ENCODE measurements around the gene MYO18A. TPM values are rescaled to one million over a fixed set of nuclear protein-coding genes. Genes with fewer than 3 reads are reported as not detected.

The MYO18A gene
- polyA plus RNA-seq, 1 donor = 46.2 TPM

GRCh38 chr17:29059281-29059680 is 120.9 kb downstream of the MYO18A start:
- Histone ChIP-seq H3K27me3 (ENCODE audit: control insufficient read depth, insufficient read depth, low read length) (no peaks in the 10 kb centered on the region), H3K4me1 (ENCODE audit: control insufficient read depth, insufficient read depth, low read length) (peaks cover 4% of the 10 kb centered on the region), H3K36me3 (ENCODE audit: control insufficient read depth, insufficient read depth, low read length) (no peaks in the 10 kb centered on the region), H3K4me3 (ENCODE audit: low read length) (no peak overlapping the region), H3K9me3 (ENCODE audit: control insufficient read depth, low read depth, low read length) (no peaks in the 10 kb centered on the region), H3K27ac (ENCODE audit: low read length) (no peak overlapping the region)
- WGBS (ENCODE audit: insufficient coverage, low lambda C conversion rate) = 86% methylated on average over 1 of the region's 2 CpGs
- no peak for DNase-seq

DNA sequence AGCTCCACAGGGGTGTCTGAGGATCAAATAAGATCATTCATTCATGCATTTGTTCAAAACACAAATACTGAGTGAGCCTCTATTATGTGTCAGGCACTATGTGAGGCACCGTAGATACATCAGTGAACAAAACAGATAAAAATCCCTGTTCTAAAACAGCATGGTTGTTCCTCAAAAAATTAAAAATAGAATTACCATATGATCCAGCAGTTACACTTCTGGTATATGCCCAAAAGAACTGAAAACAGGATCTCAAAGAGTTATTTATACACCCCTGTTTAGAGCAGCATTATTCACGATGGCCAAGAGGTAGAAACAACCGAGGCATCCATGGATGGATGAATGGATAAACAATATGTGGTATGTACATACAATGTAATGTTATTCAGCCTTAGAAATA is 121.8 kb downstream of the MYO18A start:
- Histone ChIP-seq H3K27me3 (ENCODE audit: control insufficient read depth, insufficient read depth, low read length) (no peaks in the 10 kb centered on the region), H3K4me1 (ENCODE audit: control insufficient read depth, insufficient read depth, low read length) (peaks cover 4% of the 10 kb centered on the region), H3K36me3 (ENCODE audit: control insufficient read depth, insufficient read depth, low read length) (no peaks in the 10 kb centered on the region), H3K4me3 (ENCODE audit: low read length) (no peak overlapping the region), H3K27ac (ENCODE audit: low read length) (no peak overlapping the region), H3K9me3 (ENCODE audit: control insufficient read depth, low read depth, low read length) (no peaks in the 10 kb centered on the region)
- no peak for DNase-seq
- no CpG with 5 or more reads among the region's 3 CpGs for WGBS (ENCODE audit: insufficient coverage, low lambda C conversion rate)

DNA sequence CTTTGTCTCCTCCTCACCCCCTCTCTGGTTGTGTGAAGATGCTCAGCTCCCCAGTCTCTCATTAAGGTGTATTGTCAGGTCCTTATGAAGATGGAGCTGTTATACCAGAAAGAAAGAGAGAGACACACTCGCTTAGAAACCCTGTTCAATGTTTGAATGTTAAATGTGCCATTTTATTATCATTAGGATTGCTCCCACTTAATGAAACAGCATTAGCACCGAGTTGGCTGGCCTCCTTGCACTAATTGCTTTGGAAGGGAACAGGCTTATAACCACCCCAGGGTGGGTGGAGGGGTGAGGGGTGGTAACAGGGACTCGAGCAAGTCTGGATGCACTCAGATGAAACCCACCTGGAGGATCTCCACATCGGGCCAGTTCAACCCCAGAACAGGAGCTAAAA is 122.8 kb downstream of the MYO18A start:
- WGBS (ENCODE audit: insufficient coverage, low lambda C conversion rate) = no CpG with 5 or more reads among the region's 4 CpGs
- Histone ChIP-seq H3K4me1 (ENCODE audit: control insufficient read depth, insufficient read depth, low read length) (peaks cover 4% of the 10 kb centered on the region), H3K36me3 (ENCODE audit: control insufficient read depth, insufficient read depth, low read length) (no peaks in the 10 kb centered on the region), H3K4me3 (ENCODE audit: low read length) (no peak overlapping the region), H3K27ac (ENCODE audit: low read length) (no peak overlapping the region), H3K27me3 (ENCODE audit: control insufficient read depth, insufficient read depth, low read length) (no peaks in the 10 kb centered on the region), H3K9me3 (ENCODE audit: control insufficient read depth, low read depth, low read length) (no peaks in the 10 kb centered on the region)
- DNase-seq = no peak

GRCh38 chr17:29054835-29055234 is 125.4 kb downstream of the MYO18A start:
- no peaks in the 10 kb centered on the region for H3K9me3 ChIP-seq (ENCODE audit: control insufficient read depth, low read depth, low read length)
- no peaks in the 10 kb centered on the region for H3K4me1 ChIP-seq (ENCODE audit: control insufficient read depth, insufficient read depth, low read length)
- H3K36me3 ChIP-seq (ENCODE audit: control insufficient read depth, insufficient read depth, low read length) = no peaks in the 10 kb centered on the region
- H3K4me3 ChIP-seq (ENCODE audit: low read length) = no peak overlapping the region
- DNase-seq = no peak
- WGBS (ENCODE audit: insufficient coverage, low lambda C conversion rate) = no CpG with 5 or more reads among the region's 10 CpGs
- H3K27ac ChIP-seq (ENCODE audit: low read length) = no peak overlapping the region
- H3K27me3 ChIP-seq (ENCODE audit: control insufficient read depth, insufficient read depth, low read length) = no peaks in the 10 kb centered on the region

DNA sequence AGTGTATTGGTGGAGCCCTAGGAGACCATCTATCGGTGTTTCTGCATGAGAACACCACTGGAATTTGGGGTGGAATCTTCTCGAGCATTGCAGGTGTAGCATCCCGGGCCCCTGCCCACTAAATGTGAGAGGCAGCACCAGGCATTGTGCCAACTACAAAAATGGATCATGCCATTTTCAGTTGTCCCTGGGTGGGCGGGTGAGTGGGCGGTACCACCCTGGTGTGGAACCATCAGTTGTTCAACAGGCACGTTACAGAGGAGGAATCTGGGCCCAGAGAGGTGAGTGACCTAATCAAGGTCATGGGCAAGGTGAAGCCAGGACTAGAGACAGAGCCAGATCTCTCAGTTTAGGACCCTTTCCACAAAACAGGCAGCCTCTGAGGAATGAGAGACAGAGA is 128.5 kb downstream of the MYO18A start:
- Histone ChIP-seq H3K4me1 (ENCODE audit: control insufficient read depth, insufficient read depth, low read length) (peaks cover under 1% of the 10 kb centered on the region), H3K9me3 (ENCODE audit: control insufficient read depth, low read depth, low read length) (no peaks in the 10 kb centered on the region), H3K36me3 (ENCODE audit: control insufficient read depth, insufficient read depth, low read length) (no peaks in the 10 kb centered on the region), H3K27ac (ENCODE audit: low read length) (no peak overlapping the region), H3K4me3 (ENCODE audit: low read length) (no peak overlapping the region), H3K27me3 (ENCODE audit: control insufficient read depth, insufficient read depth, low read length) (peaks cover 3% of the 10 kb centered on the region)
- no peak for DNase-seq
- no CpG with 5 or more reads among the region's 6 CpGs for WGBS (ENCODE audit: insufficient coverage, low lambda C conversion rate)

GRCh38 chr17:29051194-29051593 is 129.0 kb downstream of the MYO18A start:
- peaks cover 3% of the 10 kb centered on the region for H3K27me3 ChIP-seq (ENCODE audit: control insufficient read depth, insufficient read depth, low read length)
- WGBS (ENCODE audit: insufficient coverage, low lambda C conversion rate) = no CpG with 5 or more reads among the region's 12 CpGs
- DNase-seq = no peak
- no peak overlapping the region for H3K4me3 ChIP-seq (ENCODE audit: low read length)
- H3K27ac ChIP-seq (ENCODE audit: low read length) = no peak overlapping the region
- H3K9me3 ChIP-seq (ENCODE audit: control insufficient read depth, low read depth, low read length) = no peaks in the 10 kb centered on the region
- peaks cover 6% of the 10 kb centered on the region for H3K4me1 ChIP-seq (ENCODE audit: control insufficient read depth, insufficient read depth, low read length)
- H3K36me3 ChIP-seq (ENCODE audit: control insufficient read depth, insufficient read depth, low read length) = no peaks in the 10 kb centered on the region

DNA sequence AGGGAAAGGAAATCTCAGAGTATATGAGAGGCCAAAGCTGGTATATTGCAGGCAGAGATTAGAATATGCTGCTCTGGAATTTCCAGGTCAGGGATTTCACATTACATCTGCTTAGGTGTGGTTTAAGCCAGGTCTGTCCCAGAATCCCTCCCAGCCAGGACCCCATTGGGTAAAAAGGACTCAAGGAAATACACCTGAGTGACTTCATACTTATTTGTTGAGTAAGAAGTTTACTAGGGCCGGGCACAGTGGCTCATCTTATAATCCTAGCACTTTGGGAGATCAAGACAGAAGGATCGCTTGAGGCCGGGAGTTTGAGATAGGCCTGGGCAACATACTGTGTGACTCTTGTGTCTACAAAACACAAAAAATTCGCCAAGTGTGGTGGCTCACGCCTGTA is 130.0 kb downstream of the MYO18A start:
- Histone ChIP-seq H3K36me3 (ENCODE audit: control insufficient read depth, insufficient read depth, low read length) (no peaks in the 10 kb centered on the region), H3K4me1 (ENCODE audit: control insufficient read depth, insufficient read depth, low read length) (peaks cover 13% of the 10 kb centered on the region), H3K4me3 (ENCODE audit: low read length) (no peak overlapping the region), H3K27me3 (ENCODE audit: control insufficient read depth, insufficient read depth, low read length) (peaks cover 3% of the 10 kb centered on the region), H3K9me3 (ENCODE audit: control insufficient read depth, low read depth, low read length) (no peaks in the 10 kb centered on the region), H3K27ac (ENCODE audit: low read length) (no peak overlapping the region)
- DNase-seq = no peak
- WGBS (ENCODE audit: insufficient coverage, low lambda C conversion rate) = no CpG with 5 or more reads among the region's 5 CpGs

GRCh38 chr17:29049541-29050145 is 130.6 kb downstream of the MYO18A start:
- no peak overlapping the region for H3K4me3 ChIP-seq (ENCODE audit: low read length)
- no peaks in the 10 kb centered on the region for H3K36me3 ChIP-seq (ENCODE audit: control insufficient read depth, insufficient read depth, low read length)
- no peaks in the 10 kb centered on the region for H3K9me3 ChIP-seq (ENCODE audit: control insufficient read depth, low read depth, low read length)
- no peak overlapping the region for H3K27ac ChIP-seq (ENCODE audit: low read length)
- peaks cover 3% of the 10 kb centered on the region for H3K27me3 ChIP-seq (ENCODE audit: control insufficient read depth, insufficient read depth, low read length)
- DNase-seq = no peak
- 96% methylated on average over 4 of the region's 11 CpGs for WGBS (ENCODE audit: insufficient coverage, low lambda C conversion rate)
- H3K4me1 ChIP-seq (ENCODE audit: control insufficient read depth, insufficient read depth, low read length) = peaks cover 18% of the 10 kb centered on the region

DNA sequence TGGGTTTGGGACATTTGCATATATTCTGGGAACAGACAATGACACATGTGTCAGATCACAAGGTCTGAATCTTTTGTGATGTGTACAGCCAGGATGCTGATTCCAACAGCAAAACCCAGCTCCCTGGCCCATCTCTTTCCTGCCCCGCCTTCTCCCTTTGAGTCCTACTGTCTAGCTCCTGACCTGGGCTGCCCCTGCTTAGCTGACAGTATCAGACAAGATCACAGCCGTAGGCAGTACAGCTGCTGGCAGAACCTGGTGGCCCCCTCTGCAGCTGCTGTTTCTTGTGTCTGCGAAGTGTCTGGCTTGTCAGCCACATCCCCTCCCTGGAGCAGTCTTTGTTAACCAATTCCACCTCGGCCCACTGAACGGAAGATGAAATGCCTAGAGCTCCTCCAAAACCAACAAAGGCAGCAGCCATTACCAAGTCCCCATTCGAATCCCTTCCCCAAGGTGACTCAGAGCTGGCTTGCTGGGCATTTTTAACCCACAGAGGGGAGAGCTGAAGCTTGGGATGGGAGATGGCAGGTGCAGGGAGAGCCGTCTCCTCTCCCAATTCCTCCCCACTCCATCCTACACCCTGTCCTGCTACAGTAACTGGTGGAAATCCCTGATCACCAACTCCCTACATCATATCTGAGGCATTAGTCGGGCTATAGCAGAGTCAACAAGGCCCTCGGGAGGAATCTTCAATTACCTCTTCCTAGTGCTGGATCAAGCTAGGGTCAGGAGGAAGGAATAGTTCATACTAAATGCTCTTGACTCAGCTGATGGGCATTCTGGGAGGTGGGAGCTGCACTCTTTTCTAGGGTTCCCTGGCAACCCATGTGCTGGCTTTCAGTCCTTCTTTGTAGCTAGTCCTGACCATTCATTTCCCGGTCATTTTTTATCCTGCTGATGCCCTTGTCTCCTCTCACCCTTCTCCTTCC is 131.5 kb downstream of the MYO18A start:
- Histone ChIP-seq H3K4me1 (ENCODE audit: control insufficient read depth, insufficient read depth, low read length) (peaks cover 23% of the 10 kb centered on the region), H3K27ac (ENCODE audit: low read length) (no peak overlapping the region), H3K4me3 (ENCODE audit: low read length) (no peak overlapping the region), H3K36me3 (ENCODE audit: control insufficient read depth, insufficient read depth, low read length) (no peaks in the 10 kb centered on the region), H3K27me3 (ENCODE audit: control insufficient read depth, insufficient read depth, low read length) (peaks cover 3% of the 10 kb centered on the region), H3K9me3 (ENCODE audit: control insufficient read depth, low read depth, low read length) (no peaks in the 10 kb centered on the region)
- WGBS (ENCODE audit: insufficient coverage, low lambda C conversion rate) = no CpG with 5 or more reads among the region's 10 CpGs
- DNase-seq = peak in 1 of 2 donors; percentile 15

GRCh38 chr17:29046473-29046839 is 133.7 kb downstream of the MYO18A start:
- no CpG with 5 or more reads among the region's 5 CpGs for WGBS (ENCODE audit: insufficient coverage, low lambda C conversion rate)
- H3K9me3 ChIP-seq (ENCODE audit: control insufficient read depth, low read depth, low read length) = no peaks in the 10 kb centered on the region
- H3K4me3 ChIP-seq (ENCODE audit: low read length) = no peak overlapping the region
- no peak for DNase-seq
- H3K4me1 ChIP-seq (ENCODE audit: control insufficient read depth, insufficient read depth, low read length) = peaks cover 38% of the 10 kb centered on the region
- H3K36me3 ChIP-seq (ENCODE audit: control insufficient read depth, insufficient read depth, low read length) = no peaks in the 10 kb centered on the region
- H3K27ac ChIP-seq (ENCODE audit: low read length) = peak overlapping the region; percentile 22
- peaks cover 3% of the 10 kb centered on the region for H3K27me3 ChIP-seq (ENCODE audit: control insufficient read depth, insufficient read depth, low read length)

Data from large intestine (tissue), 3 donors.